ENCODE measurements around the gene ANO10.

GRCh38 chr3:43584043-43584826 is 37.6 kb downstream of the ANO10 start:
- TF ChIP-seq EZH2 (IDR thresholded peaks at IDR 0.05; ENCODE audit: borderline replicate concordance, insufficient read depth, low read length, poor library complexity, severe bottlenecking) = no peak
- TF ChIP-seq POLR2AphosphoS5 (IDR thresholded peaks at IDR 0.05) = no peak
- TF ChIP-seq CTCF (IDR thresholded peaks at IDR 0.05; ENCODE audit: poor library complexity, severe bottlenecking) = no peak
- TF ChIP-seq REST (IDR thresholded peaks at IDR 0.05; ENCODE audit: borderline replicate concordance) = no peak
- no peak for TF ChIP-seq RAD21 (conservative IDR thresholded peaks at IDR 0.05)
- TF ChIP-seq MXI1 (conservative IDR thresholded peaks at IDR 0.05; ENCODE audit: poor library complexity, severe bottlenecking) = no peak

Data from neural cell (in vitro differentiated cells).